ENCODE results near the gene C1orf141.

C1orf141 gene

GRCh38 chr1:67061266-67061665 lies 73.5 kb downstream of the C1orf141 start:
- no peak overlapping the region for H2AFZ ChIP-seq (ENCODE audit: insufficient read depth, low read length, poor library complexity)
- no peak overlapping the region for H4K8ac ChIP-seq (ENCODE audit: low read depth, low read length)

GRCh38 chr1:67060811-67061218 lies 74.0 kb downstream of the C1orf141 start:
- Histone ChIP-seq H4K8ac (ENCODE audit: low read depth, low read length) (no peak overlapping the region), H3K4ac (ENCODE audit: low read depth, low read length) (no peak overlapping the region), H3K18ac (ENCODE audit: low read length) (no peak overlapping the region), H3K4me1 (ENCODE audit: control insufficient read depth in 1 of 2, insufficient read depth in 2 of 2, low read length in 2 of 2) (no peaks in the 10 kb centered on the region), H2BK12ac (ENCODE audit: low read length) (no peak overlapping the region), H3K14ac (ENCODE audit: low read length) (no peak overlapping the region), H2BK5ac (ENCODE audit: low read depth, low read length, poor library complexity) (no peak overlapping the region), H3K79me1 (ENCODE audit: low read length) (no peaks in the 10 kb centered on the region), H3K79me2 (ENCODE audit: control insufficient read depth, insufficient read depth, low read length, poor library complexity) (no peaks in the 10 kb centered on the region), H3K36me3 (ENCODE audit: control insufficient read depth in 1 of 2, insufficient read depth in 2 of 2, low read length in 2 of 2) (no peaks in the 10 kb centered on the region), H3K23ac (ENCODE audit: low read length) (no peak overlapping the region), H3K27me3 (ENCODE audit: insufficient read depth, low read length) (no peaks in the 10 kb centered on the region), H3K27ac (ENCODE audit: low read depth, low read length) (no peak overlapping the region), H4K91ac (ENCODE audit: low read depth, low read length) (no peak overlapping the region), H3K9me3 (ENCODE audit: insufficient read depth, low read depth, low read length) (no peaks in the 10 kb centered on the region), H3K4me2 (ENCODE audit: low read length) (no peak overlapping the region), H2AFZ (ENCODE audit: insufficient read depth, low read length, poor library complexity) (no peak overlapping the region), H3K4me3 (ENCODE audit: low read depth, low read length) (no peak overlapping the region), H4K12ac (ENCODE audit: low read depth, low read length) (no peak overlapping the region), H2AK5ac (ENCODE audit: low read length) (no peak overlapping the region), H3K9ac (ENCODE audit: low read length) (no peak overlapping the region), H2BK120ac (ENCODE audit: insufficient read depth, low read length, poor library complexity) (no peak overlapping the region)
- WGBS (ENCODE audit: extremely low coverage, insufficient coverage, insufficient read length): no CpG with 5 or more reads among the region's 2 CpGs
- DNase-seq: peak; percentile 87 to 95

More at GRCh38 chr1:67061266-67061665, 73.5 kb downstream of the C1orf141 start:
- DNase-seq: no peak
- Histone ChIP-seq H4K91ac (ENCODE audit: low read depth, low read length) (no peak overlapping the region), H3K14ac (ENCODE audit: low read length) (no peak overlapping the region), H3K27me3 (ENCODE audit: insufficient read depth, low read length) (no peaks in the 10 kb centered on the region), H3K9ac (ENCODE audit: low read length) (no peak overlapping the region), H3K27ac (ENCODE audit: low read depth, low read length) (no peak overlapping the region), H3K79me2 (ENCODE audit: control insufficient read depth, insufficient read depth, low read length, poor library complexity) (no peaks in the 10 kb centered on the region), H2BK12ac (ENCODE audit: low read length) (no peak overlapping the region), H3K9me3 (ENCODE audit: insufficient read depth, low read depth, low read length) (no peaks in the 10 kb centered on the region), H3K4ac (ENCODE audit: low read depth, low read length) (no peak overlapping the region), H3K23ac (ENCODE audit: low read length) (no peak overlapping the region), H3K4me1 (ENCODE audit: control insufficient read depth in 1 of 2, insufficient read depth in 2 of 2, low read length in 2 of 2) (no peaks in the 10 kb centered on the region), H3K18ac (ENCODE audit: low read length) (no peak overlapping the region), H4K12ac (ENCODE audit: low read depth, low read length) (no peak overlapping the region), H3K79me1 (ENCODE audit: low read length) (no peaks in the 10 kb centered on the region), H3K36me3 (ENCODE audit: control insufficient read depth in 1 of 2, insufficient read depth in 2 of 2, low read length in 2 of 2) (no peaks in the 10 kb centered on the region), H3K4me3 (ENCODE audit: low read depth, low read length) (no peak overlapping the region), H2BK5ac (ENCODE audit: low read depth, low read length, poor library complexity) (no peak overlapping the region), H2BK120ac (ENCODE audit: insufficient read depth, low read length, poor library complexity) (no peak overlapping the region), H3K4me2 (ENCODE audit: low read length) (no peak overlapping the region), H2AK5ac (ENCODE audit: low read length) (no peak overlapping the region)
- WGBS (ENCODE audit: extremely low coverage, insufficient coverage, insufficient read length): no CpG with 5 or more reads among the region's 2 CpGs

- Histone ChIP-seq H3K9ac (ENCODE audit: low read length) (no peak overlapping the region), H3K18ac (ENCODE audit: low read length) (no peak overlapping the region), H3K9me3 (ENCODE audit: insufficient read depth, low read depth, low read length) (no peaks in the 10 kb centered on the region), H2BK12ac (ENCODE audit: low read length) (no peak overlapping the region), H3K27me3 (ENCODE audit: insufficient read depth, low read length) (no peaks in the 10 kb centered on the region), H2AFZ (ENCODE audit: insufficient read depth, low read length, poor library complexity) (no peak overlapping the region), H3K4ac (ENCODE audit: low read depth, low read length) (no peak overlapping the region), H4K8ac (ENCODE audit: low read depth, low read length) (no peak overlapping the region), H2BK120ac (ENCODE audit: insufficient read depth, low read length, poor library complexity) (no peak overlapping the region), H2BK5ac (ENCODE audit: low read depth, low read length, poor library complexity) (no peak overlapping the region), H3K4me2 (ENCODE audit: low read length) (no peak overlapping the region), H3K4me1 (ENCODE audit: control insufficient read depth in 1 of 2, insufficient read depth in 2 of 2, low read length in 2 of 2) (no peaks in the 10 kb centered on the region), H3K14ac (ENCODE audit: low read length) (no peak overlapping the region), H3K27ac (ENCODE audit: low read depth, low read length) (no peak overlapping the region), H3K23ac (ENCODE audit: low read length) (no peak overlapping the region), H3K36me3 (ENCODE audit: control insufficient read depth in 1 of 2, insufficient read depth in 2 of 2, low read length in 2 of 2) (no peaks in the 10 kb centered on the region), H3K79me2 (ENCODE audit: control insufficient read depth, insufficient read depth, low read length, poor library complexity) (no peaks in the 10 kb centered on the region), H3K79me1 (ENCODE audit: low read length) (no peaks in the 10 kb centered on the region), H4K91ac (ENCODE audit: low read depth, low read length) (no peak overlapping the region), H3K4me3 (ENCODE audit: low read depth, low read length) (no peak overlapping the region), H2AK5ac (ENCODE audit: low read length) (no peak overlapping the region), H4K12ac (ENCODE audit: low read depth, low read length) (no peak overlapping the region)
- no CpG with 5 or more reads among the region's 1 CpG for WGBS (ENCODE audit: extremely low coverage, insufficient coverage, insufficient read length)
- peak in 1 of 2 donors; percentile 42 for DNase-seq
Measured at GRCh38 chr1:67059346-67059745, 75.4 kb downstream of the C1orf141 start.

- Histone ChIP-seq H3K36me3 (ENCODE audit: control insufficient read depth in 1 of 2, insufficient read depth in 2 of 2, low read length in 2 of 2) (no peaks in the 10 kb centered on the region), H2AK5ac (ENCODE audit: low read length) (no peak overlapping the region), H4K12ac (ENCODE audit: low read depth, low read length) (no peak overlapping the region), H3K9ac (ENCODE audit: low read length) (no peak overlapping the region), H3K4me3 (ENCODE audit: low read depth, low read length) (no peak overlapping the region), H2BK12ac (ENCODE audit: low read length) (no peak overlapping the region), H3K4me1 (ENCODE audit: control insufficient read depth in 1 of 2, insufficient read depth in 2 of 2, low read length in 2 of 2) (no peaks in the 10 kb centered on the region), H3K79me2 (ENCODE audit: control insufficient read depth, insufficient read depth, low read length, poor library complexity) (peaks cover 4% of the 10 kb centered on the region), H2AFZ (ENCODE audit: insufficient read depth, low read length, poor library complexity) (no peak overlapping the region), H3K4ac (ENCODE audit: low read depth, low read length) (no peak overlapping the region), H3K18ac (ENCODE audit: low read length) (no peak overlapping the region), H4K8ac (ENCODE audit: low read depth, low read length) (no peak overlapping the region), H2BK5ac (ENCODE audit: low read depth, low read length, poor library complexity) (no peak overlapping the region), H2BK120ac (ENCODE audit: insufficient read depth, low read length, poor library complexity) (no peak overlapping the region), H3K79me1 (ENCODE audit: low read length) (peaks cover 4% of the 10 kb centered on the region), H3K14ac (ENCODE audit: low read length) (no peak overlapping the region), H3K23ac (ENCODE audit: low read length) (no peak overlapping the region), H3K27me3 (ENCODE audit: insufficient read depth, low read length) (no peaks in the 10 kb centered on the region), H4K91ac (ENCODE audit: low read depth, low read length) (no peak overlapping the region), H3K9me3 (ENCODE audit: insufficient read depth, low read depth, low read length) (no peaks in the 10 kb centered on the region), H3K27ac (ENCODE audit: low read depth, low read length) (no peak overlapping the region), H3K4me2 (ENCODE audit: low read length) (no peak overlapping the region)
- no CpG with 5 or more reads among the region's 3 CpGs for WGBS (ENCODE audit: extremely low coverage, insufficient coverage, insufficient read length)
- peak in 1 of 2 donors; percentile 31 for DNase-seq
Measured at GRCh38 chr1:67058761-67059160, 76.0 kb downstream of the C1orf141 start.

Measured in trophoblast cell (in vitro differentiated cells and primary cell).